Lower lobe of right lung (tissue), 2 donors: ENCODE measurements around the gene CYYR1. TPM values are rescaled to one million over a fixed set of nuclear protein-coding genes. Genes with fewer than 3 reads are reported as not detected.

Source experiments
- ATAC-seq, 2 donors: fragments of 200-7000 bp; cut with Tn5 transposase; one replicate each; pipeline ENCODE4 v1.9.1; 2020 to 2022; ENCODE audit warnings: mild to moderate bottlenecking in 2 of 2, moderate library complexity in 2 of 2
- DNase-seq: peaks from one replicate; pipeline ENCODE4 v3.0.0-alpha.2; 2020
- H3K27ac ChIP-seq: fragments of 200-600 bp; one replicate; pipeline ENCODE4 v1.8.0; 2022
- H3K27me3 ChIP-seq: fragments of 200-600 bp; one replicate; pipeline ENCODE4 v1.8.0; 2022; ENCODE audit warnings: low read depth
- H3K36me3 ChIP-seq: fragments of 200-600 bp; one replicate; pipeline ENCODE4 v1.8.0; 2022; ENCODE audit warnings: mild to moderate bottlenecking
- H3K4me1 ChIP-seq: fragments of 200-600 bp; one replicate; pipeline ENCODE4 v1.8.0; 2022
- H3K4me3 ChIP-seq: fragments of 200-600 bp; one replicate; pipeline ENCODE4 v1.8.0; 2022; ENCODE audit warnings: mild to moderate bottlenecking
- H3K9me3 ChIP-seq: fragments of 200-600 bp; one replicate; pipeline ENCODE4 v1.8.0; 2022
- CTCF ChIP-seq: fragments of 200-600 bp; IDR thresholded peaks from one replicate; pipeline ENCODE4 v1.8.0; 2022; ENCODE audit warnings: antibody characterized with exemption, mild to moderate bottlenecking
- intact Hi-C: fragments of 100-400 bp; cut with DNase I; formaldehyde crosslinking; loops from one replicate; pipeline ENCODE4 v1.11.0; 2022
- total RNA-seq: library from RNA; stranded (reverse); fragmentation: NEBNext Ultra II Directional; extraction: Animal tissue kit (Norgen Biotek cat#: 25700); gene quantifications from one replicate; pipeline ENCODE4 v1.2.1, GENCODE V29; 2021
- donor health status: DM: no; HTN: yes; CAD: no; lungs with severe emphysema.

Gene CYYR1
- total RNA-seq, 1 donor from 2014 or later, result 28.1 TPM

- TF ChIP-seq CTCF, result no peak
- Histone ChIP-seq H3K4me1 (no peaks in the 10 kb centered on the region), H3K9me3 (no peaks in the 10 kb centered on the region), H3K27me3 (no peaks in the 10 kb centered on the region), H3K36me3 (no peaks in the 10 kb centered on the region), H3K27ac (no peak overlapping the region), H3K4me3 (no peak overlapping the region)
- DNase-seq, result no peak
- intact Hi-C loops, result no loop called here
- no peak for ATAC-seq
Observed at GRCh38 chr21:26432410-26432809, 140.7 kb downstream of the CYYR1 start.

- ATAC-seq, result no peak
- no peak for TF ChIP-seq CTCF
- Histone ChIP-seq H3K4me3 (no peak overlapping the region), H3K27ac (no peak overlapping the region), H3K27me3 (no peaks in the 10 kb centered on the region), H3K9me3 (no peaks in the 10 kb centered on the region), H3K36me3 (no peaks in the 10 kb centered on the region), H3K4me1 (no peaks in the 10 kb centered on the region)
- intact Hi-C loops, result no loop called here
- no peak for DNase-seq
Observed at GRCh38 chr21:26425576-26425975, 147.5 kb downstream of the CYYR1 start.

GRCh38 chr21:26423511-26423910 is 149.6 kb downstream of the CYYR1 start:
- Histone ChIP-seq H3K36me3 (no peaks in the 10 kb centered on the region), H3K4me1 (no peaks in the 10 kb centered on the region), H3K27ac (no peak overlapping the region), H3K4me3 (no peak overlapping the region), H3K9me3 (no peaks in the 10 kb centered on the region), H3K27me3 (no peaks in the 10 kb centered on the region)
- DNase-seq, result no peak
- no peak for TF ChIP-seq CTCF
- intact Hi-C loops, result no loop called here
- ATAC-seq, result no peak

- DNase-seq (no peak), ATAC-seq (no peak)
- no peaks in the 10 kb centered on the region for H3K27me3 ChIP-seq
- no peaks in the 10 kb centered on the region for H3K36me3 ChIP-seq
- H3K4me3 ChIP-seq, result no peak overlapping the region
- no peak for TF ChIP-seq CTCF
- no peaks in the 10 kb centered on the region for H3K9me3 ChIP-seq
- no peaks in the 10 kb centered on the region for H3K4me1 ChIP-seq
- intact Hi-C loops, result no loop called here
- H3K27ac ChIP-seq, result no peak overlapping the region
Observed at GRCh38 chr21:26422706-26423105, 150.4 kb downstream of the CYYR1 start.

- intact Hi-C loops, result no loop called here
Observed at GRCh38 chr21:26422138-26422537, 150.9 kb downstream of the CYYR1 start.

More at GRCh38 chr21:26422138-26422537, 150.9 kb downstream of the CYYR1 start:
- Histone ChIP-seq H3K4me1 (no peaks in the 10 kb centered on the region), H3K36me3 (no peaks in the 10 kb centered on the region), H3K9me3 (no peaks in the 10 kb centered on the region), H3K27ac (no peak overlapping the region), H3K4me3 (no peak overlapping the region), H3K27me3 (no peaks in the 10 kb centered on the region)
- no peak for TF ChIP-seq CTCF
- no peak for DNase-seq
- ATAC-seq, result no peak
